HEK293T (cell line): ENCODE data around the gene MID1.

Experiments
- ELF4 ChIP-seq: fragments of 450-650 bp; IDR thresholded peaks from 2 replicates; pipeline ENCODE4 v1.6.1; 2017; ENCODE audit warnings: antibody characterized with exemption
- FOXA1 ChIP-seq: fragments of 450-650 bp; IDR thresholded peaks from 2 replicates; pipeline ENCODE4 v1.6.1; 2016; ENCODE audit warnings: mild to moderate bottlenecking
- LEF1 ChIP-seq: fragments of 450-650 bp; IDR thresholded peaks from 2 replicates; pipeline ENCODE4 v1.6.1; 2017; ENCODE audit warnings: mild to moderate bottlenecking, borderline replicate concordance
- TARDBP ChIP-seq: fragments of 450-650 bp; IDR thresholded peaks from 2 replicates; pipeline ENCODE4 v1.6.1; 2016
- ZNF384 ChIP-seq: fragments of 450-650 bp; IDR thresholded peaks from 2 replicates; pipeline ENCODE4 v1.6.1; 2016
- TF ChIP-seq, protein P1 (sequence below): fragments of 450-650 bp; IDR thresholded peaks from 2 replicates; pipeline ENCODE4 v1.6.1; 2016

DNA sequence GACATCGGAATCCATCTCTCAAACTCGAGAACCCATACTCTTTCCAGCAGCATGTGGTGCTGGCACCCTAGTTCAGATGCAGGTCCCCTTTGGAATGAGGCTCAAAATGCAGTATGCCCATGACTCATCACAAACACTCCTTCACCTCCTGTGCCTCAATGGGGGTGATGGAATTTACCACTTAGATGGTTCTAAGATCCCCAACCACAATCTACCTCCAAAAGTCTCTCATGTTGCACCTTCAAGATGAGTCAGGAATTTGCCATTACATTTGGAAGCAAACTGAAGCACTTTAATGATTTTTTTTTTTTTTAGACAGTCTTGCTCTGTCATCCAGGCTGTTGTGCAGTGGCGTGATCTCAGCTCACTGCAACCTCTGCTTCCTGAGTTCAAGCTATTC is 8.5 kb upstream of the MID1 start:
- TF ChIP-seq ELF4 (no peak), FOXA1 (no peak), ZNF384 (no peak), TARDBP (no peak), LEF1 (no peak)
- TF ChIP-seq, protein P1, sequence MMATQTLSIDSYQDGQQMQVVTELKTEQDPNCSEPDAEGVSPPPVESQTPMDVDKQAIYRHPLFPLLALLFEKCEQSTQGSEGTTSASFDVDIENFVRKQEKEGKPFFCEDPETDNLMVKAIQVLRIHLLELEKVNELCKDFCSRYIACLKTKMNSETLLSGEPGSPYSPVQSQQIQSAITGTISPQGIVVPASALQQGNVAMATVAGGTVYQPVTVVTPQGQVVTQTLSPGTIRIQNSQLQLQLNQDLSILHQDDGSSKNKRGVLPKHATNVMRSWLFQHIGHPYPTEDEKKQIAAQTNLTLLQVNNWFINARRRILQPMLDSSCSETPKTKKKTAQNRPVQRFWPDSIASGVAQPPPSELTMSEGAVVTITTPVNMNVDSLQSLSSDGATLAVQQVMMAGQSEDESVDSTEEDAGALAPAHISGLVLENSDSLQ: no peak
